Suppressor macrophage treated with lipopolysaccharide for 4 hours (primary cell): ENCODE results near the gene SLC6A19.

ENCODE experiments used
- DNase-seq: peaks from one replicate; pipeline ENCODE4 v3.0.0-alpha.2; 2020

SLC6A19 gene

DNA sequence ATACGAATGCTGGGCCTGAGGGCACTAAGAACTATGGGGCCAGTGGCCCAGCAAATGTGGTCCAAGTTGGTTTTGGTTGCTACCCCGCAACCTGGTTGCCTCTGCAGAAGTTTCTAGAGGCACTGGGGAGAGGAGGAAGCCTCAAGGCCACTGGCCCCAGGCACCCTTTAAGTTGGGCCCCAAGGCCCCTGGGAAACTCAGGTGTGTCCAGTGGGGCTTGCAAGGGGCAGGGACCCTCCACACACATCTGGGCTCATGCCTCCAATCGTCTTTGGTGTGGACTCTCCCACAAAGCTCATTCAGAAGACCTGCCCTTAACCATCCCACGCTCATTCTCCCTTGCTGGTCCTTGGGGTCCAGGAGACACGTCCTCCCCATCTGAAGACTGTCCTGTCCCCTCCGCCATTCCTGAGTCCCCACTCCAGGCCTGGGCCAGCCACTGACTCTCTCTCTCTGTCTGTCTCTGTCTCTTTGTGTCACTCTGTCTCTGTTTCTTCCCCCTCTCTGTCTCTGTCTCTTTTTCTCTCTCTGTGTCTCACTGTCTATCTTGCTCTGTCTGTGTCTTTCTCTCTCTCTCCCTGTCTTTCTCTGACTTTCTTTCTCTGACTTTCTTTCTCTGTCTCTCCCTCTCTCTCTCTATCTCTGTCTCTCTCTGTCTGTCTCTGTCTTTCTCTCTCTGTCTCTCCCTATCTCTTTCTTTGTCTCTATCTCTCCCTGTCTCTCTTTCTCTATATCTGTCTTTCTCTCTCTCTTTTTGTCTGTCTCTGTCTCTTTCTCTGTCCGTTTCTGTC lies 3.3 kb upstream of the SLC6A19 start:
- no peak for DNase-seq

DNA sequence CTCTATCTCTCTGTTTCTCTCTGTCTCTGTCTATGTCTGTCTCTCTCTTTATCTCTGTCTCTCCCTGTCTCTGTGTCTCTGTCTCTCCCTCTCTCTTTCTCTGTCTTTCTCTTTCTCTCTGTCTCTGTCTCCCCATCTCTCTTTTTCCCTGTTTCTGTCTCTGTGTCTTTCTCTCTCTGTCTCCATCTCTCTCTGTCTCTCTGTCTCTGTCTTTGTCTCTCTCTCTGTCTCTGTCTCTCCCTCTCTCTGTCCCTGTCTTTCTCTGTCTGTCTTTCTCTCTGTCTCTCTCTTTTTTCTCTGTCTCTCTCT lies 2.1 kb upstream of the SLC6A19 start:
- no peak for DNase-seq

DNA sequence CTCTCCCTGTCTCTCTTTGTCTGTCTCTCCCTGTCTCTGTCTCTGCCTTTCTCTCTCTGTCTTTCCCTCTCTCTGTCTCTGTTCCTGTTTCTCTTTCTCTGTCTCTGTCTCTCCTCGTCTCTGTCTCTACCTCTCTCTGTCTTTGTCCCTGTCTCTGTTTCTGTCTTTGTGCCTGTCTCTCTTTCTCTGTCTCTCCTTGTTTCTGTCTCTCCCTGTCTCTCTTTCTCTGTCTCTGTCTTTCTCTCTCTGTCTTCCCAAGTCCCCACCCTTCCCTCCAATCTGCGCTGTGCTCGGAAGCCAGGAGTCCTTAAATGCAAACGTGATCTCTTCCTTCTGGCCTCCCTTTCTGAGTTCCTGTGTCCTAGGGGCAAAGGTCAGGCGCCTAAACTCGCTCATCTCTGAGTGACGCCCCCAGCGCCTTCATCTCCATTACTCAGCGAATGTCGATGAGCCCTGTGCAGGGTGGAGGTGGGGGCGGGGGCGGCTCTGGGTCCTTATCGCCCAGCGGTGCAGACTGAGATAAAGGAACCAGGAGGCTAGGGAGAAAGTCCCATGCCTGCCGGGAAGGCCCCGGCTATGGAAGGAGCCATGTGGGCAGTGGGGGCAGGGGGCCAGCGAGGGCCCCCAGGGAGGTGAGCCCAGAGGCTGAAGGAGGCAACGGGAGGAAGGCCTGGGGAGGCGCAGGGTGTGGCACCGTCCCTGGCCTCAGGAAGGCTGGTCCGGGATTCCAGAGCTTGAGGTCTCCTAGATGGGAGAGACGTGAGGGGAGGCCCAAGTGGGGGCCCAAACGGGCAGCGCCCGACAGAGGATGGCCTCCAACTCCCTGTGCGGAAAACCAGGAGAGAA lies 1.5 kb upstream of the SLC6A19 start:
- no peak for DNase-seq

DNA sequence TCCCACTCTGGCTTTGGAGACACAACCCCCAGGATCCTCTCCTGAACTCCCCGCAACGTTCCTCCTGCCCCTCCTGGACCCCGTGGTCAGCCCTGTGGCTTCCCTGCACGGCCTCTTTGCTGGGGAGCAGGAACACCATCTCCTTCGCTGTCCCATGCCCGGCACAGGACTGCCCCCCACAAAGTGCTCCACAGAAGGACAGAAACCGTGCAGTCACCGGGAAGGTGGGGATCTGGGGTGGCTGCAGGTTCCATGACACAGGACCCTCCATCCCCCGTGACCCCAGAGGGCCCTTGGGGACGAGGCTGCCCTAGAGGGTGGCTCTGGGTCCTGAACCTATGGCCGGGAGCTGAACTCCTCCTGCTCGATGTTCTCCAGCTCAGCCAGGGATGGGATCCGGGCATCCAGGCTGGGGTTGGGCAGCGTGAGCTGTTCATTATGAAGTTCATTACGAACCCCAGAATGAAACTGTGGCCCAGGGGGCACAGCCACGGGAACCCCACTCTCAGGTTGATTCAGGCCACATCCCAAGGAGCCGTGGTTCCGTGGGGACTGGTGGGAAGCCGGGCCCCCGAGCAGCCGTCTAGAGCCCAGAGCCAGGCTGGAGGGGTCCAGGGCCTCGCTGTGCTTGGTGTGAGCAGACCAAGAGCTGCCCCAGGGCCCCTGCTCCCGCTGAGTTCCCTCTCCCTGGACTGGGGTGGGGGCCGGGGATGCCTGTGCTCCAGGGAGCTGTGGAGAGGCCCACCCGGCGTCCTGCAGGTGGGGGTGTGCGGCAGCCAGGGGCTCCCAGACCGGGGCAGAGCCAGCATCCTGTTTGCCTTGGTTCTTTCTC lies 684 bp upstream of the SLC6A19 start:
- no peak for DNase-seq

DNA sequence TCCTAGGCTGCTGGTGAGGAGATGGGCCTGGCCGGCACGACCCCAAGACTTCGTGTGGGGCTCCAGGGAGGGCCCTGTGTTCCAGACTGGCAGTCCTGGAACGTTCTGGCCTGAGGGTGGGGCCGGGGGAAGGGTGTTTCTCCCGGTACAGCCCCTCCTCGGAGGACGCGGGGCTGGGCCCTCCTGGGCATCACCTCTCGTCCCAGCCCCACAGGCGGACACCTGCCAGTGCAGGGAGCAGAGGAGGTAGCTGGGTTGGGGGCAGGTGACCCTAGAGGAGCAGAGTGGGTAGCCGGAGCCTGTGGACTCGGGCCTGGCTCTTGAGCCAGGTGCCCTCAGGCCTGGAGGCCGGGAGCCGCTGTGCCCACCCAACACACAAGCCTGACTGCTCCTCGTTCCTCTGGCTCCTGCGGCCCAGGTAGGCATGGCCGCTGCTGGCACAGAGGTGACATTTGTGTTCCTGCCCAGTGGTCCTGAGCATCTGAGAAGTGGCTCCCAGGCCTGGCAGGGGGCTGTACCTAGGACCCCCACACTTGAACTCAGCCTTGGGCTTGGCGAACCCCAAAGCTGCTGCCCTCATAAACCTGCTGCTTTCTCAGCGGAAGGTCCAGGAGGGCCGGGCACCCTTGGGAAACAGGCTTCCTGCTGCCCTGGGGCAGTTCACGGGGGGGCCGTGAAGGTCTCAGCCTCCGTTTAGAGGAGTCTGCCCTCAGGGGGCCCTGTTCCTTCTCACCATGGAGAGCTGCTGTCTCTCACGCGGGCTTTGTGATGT lies 817 bp downstream of the SLC6A19 start:
- no peak for DNase-seq

DNA sequence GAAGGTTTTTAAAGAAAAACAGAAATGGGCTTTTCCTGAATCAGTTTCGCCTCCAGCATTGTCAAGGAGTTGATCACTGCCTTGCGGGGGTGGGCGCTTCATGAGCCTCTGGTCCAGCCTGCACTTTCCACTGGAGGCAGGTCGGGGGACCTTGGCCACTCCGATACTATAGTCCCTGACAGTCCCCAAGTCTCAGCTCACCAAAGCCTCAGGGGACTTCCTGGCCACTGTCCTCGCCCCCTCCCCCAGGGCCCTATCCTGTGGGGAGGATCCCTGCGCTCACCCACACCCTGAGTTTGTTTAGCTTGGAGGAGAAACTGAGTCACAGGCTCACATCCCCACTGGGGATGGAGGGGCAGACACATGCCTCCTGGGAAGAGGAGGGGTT lies 1.4 kb downstream of the SLC6A19 start:
- DNase-seq, result no peak

DNA sequence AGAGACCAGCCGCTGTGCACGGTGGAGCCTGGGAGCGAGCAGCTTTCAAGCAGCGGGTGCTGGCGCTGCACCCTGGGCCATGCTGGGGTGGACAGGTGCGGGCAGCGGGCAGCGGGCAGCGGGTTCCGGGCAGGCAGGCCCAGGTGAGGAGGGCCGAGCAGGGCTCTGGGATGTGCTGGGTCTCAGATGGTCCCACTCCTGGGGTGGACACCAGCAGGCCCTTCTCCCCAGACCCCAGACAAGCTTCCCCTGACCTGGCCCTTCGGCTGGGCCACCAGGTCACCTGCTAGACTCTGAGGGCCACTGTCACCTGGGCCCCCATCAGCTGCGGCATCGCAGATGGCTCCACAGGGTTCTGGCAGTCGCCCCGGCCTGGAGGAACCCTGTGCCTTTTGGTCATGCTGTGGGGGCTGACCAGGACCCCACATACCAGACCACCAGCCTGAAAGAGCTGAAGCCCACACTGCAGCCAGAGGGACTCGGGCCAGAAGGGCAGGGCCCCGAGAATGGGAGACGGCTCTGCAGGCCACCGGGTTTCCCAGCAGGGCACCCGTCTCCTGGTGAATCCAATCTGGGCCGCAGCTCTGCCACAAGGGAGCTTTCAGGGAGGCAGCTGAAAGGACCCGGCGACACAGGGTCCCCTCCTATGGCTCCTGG lies 2.0 kb downstream of the SLC6A19 start:
- no peak for DNase-seq

DNA sequence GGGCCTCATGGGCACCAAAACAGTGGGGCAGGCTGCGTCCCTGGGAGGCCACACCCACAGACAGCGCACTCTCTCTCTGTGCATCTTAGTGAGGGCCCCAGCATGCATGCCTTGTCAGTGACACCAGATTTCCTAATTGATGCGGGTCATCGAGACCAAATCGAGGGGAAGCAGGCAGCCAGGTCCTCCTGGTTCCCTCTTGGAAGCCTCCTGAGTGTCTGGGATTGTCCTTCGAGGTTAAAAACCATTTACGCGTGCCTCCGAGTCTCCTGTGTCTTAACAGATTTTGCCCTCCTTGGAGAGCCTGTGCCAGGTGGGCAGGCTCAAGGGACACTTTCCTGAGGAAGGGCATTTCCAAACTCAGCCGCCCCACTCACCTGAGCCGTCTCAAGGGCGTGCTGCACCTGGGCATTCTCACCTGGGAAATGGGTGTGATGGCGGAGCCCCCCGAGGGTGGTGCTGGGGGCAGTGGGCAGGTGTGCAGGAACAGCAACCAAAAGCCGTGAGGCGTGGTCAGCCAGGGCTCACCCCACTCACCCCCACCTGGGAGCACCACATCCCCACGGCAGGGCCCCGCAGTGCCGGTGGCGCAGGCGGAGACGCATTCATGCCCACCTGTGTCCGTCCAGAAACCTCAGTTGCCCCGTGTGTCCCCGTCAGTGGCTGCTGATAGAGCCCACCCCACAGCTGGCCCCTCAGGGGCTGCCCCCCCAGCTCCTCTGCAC lies 2.7 kb downstream of the SLC6A19 start:
- DNase-seq, result no peak

DNA sequence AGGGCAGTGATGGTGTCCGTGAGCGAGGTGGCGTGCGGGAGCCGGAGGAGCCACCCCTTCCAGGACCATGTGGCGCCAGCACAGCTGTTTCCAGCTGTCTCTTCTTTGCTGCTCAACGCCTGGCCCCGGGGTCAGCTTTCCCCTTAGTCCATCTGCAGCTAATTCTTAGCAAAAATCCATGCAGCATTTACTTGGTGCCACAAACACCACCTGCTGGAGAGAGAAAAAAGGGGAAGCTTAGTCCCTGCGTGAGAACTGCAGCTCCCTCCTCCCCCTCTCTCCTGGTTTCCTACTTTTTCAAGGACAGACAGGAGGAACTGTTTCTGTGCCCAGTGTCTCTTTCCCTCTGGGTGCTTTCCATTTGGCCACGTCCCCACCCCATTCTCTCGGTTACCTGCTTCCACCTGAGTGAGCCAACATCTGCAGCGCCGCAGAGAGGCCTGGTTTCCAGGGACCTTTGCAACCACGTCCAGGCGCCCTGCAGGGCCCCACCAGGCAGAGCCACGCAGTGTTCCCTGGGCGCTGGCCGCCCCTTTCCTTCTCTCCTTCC lies 3.4 kb downstream of the SLC6A19 start:
- no peak for DNase-seq

DNA sequence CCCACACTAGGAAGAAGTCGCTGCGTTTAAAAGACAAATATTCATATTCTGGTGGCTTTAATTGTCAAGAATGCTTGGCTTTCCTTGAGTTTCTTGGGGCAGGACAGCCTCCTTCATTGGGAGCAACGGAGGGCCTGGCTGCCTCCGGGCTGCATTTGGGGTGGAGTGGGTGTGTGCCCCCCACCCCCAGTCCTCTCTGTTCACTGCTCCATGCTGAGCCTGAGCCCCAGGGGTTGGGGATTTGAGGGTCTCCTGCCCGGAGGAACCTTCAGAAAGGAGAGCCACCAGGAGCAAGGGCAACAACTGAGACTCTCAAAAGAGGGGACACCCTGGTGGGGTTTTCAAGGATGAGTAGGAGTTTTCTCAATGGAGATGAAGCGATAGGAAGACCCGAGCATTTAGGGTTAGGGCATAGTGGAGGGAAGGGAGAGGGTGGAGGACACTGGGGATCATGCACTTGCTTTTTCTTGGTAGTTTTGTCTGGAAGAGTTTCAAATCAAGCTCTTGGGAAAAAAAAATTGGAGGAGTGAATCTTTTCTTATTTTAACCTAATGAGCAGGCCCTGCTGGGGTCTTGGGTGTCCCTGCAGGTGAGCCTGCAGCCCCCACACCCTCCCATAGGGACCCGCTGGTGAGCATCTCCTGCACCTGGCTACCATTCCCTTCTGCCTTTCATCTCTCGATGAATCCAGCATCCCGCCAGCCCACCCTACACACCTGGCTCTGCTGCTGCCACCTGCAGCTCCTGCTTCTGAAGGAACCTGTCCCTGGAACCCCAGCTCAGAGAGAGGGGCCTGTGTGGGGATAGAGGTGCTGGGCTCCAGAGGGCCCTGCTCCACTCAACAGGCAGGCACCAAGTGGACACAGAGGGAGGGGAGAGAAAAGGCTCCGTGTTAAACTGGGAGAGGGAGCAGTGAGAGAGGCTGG lies 4.1 kb downstream of the SLC6A19 start:
- no peak for DNase-seq

DNA sequence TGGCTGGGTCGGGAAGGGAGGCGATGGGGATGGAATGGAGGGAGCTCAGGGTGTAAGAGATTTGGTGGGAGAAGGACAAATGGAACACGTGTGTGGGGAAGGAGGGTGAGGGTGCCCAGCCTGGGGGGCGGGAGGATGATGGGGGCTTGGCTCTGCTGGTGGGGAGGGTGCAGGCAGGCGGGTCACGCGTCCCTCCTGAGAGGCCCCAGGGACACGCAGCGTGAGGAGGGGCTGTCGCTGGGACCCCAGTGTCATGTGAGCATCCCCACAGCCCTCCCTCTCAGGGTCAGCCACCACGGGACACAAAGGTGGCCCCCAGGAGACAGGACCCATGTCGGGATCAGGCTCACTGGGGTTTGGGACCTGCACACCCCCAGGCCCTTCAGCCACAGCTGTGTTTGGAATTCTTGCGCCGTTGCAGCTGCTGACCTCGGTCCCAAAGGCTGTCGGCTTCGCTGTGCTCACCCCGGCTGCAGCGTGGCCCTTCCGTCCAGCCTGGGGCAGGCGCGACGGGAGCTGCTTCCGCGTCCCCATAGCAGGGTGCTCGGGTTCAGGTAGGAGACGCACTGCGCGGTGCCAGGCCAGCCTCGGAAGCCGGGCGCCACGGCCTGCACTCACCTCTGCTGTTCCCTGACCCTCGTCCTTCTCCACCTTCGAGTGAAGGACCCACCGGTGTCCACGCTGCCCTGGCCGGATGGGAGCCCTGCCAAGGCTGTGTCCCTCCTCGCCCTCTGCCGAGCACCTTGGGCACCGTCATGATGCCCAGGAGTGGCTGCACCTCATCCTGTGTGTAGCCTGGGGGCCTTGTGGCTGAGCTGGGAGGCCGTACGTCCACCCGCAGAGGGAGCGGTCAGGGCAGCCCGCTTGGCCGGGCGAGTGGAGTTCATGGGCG lies 5.4 kb downstream of the SLC6A19 start:
- DNase-seq, result no peak

DNA sequence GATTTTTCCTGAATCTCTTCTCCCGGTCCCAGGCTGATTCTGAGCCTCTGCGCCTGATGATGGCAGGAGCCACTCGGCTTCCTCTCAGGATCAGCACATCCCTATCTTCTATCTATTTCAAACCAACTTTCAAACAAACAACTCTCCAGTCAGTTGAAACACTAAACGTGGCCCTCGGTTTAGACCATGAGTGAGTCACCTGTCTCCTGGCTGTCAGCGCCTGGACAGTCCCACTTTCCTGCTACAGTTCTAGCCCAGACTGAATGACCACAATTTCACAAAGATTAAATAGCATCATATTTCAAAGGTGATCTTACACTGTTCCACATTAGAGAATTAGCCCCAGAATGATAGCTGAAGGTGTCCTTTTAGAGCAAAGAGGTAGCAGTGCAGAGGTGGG lies 6.2 kb downstream of the SLC6A19 start:
- DNase-seq, result no peak

DNA sequence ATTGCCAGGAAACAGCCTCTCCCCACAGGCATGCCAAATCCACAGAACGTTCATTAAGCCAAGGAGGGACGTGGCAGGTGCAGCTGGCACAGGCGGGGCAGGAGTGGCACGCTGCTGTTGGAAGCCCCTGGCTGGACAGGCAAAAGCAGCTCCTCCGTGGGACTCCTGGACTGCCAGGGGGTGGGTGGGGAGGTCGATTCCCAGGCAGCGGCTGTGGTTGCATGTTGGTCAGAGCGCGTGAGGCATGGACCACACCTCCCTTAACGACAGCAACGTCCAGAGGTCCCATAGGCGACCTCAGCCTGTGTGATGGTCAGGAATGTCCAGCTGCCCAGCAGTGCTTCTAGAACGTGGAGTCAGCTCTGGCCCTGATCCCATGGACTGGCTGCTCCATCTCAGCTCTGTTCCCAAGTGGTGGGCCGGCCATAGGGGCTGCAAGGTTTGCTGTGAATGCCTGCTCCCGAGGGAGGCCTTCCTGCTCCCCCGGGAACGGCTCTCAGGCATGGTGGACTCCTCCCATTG lies 6.9 kb downstream of the SLC6A19 start:
- DNase-seq, result no peak

DNA sequence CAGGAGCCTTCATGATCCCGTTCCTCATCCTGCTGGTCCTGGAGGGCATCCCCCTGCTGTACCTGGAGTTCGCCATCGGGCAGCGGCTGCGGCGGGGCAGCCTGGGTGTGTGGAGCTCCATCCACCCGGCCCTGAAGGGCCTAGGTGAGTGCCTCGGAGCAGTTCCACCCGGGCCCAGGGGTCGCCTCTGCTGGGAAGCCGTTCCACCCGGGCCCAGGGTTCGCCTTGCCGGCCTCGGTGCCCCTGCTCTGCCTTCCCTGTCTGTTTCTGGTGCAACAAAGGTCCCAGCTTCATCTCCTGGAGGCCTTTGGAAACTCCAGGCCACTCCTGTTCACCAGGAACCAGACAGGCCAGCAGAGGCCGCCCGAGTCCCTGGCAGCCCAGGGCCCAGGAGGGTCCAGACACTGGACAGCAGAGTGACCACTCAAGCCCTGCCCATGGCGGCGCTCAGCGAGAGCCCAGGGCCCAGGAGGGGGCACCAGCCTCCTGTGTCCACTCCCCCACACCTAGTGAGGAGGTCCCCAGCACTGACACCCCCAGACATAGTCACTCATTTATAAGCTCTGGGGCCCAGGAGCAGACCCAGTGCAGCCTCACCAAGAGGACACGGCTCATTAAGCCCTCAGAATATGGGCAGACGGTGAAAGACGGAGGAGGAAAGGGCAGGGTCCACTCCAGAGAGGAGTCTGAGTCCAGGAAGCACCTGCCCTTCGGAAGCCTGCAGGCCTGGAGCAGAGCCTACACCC lies 7.5 kb downstream of the SLC6A19 start:
- DNase-seq, result no peak

DNA sequence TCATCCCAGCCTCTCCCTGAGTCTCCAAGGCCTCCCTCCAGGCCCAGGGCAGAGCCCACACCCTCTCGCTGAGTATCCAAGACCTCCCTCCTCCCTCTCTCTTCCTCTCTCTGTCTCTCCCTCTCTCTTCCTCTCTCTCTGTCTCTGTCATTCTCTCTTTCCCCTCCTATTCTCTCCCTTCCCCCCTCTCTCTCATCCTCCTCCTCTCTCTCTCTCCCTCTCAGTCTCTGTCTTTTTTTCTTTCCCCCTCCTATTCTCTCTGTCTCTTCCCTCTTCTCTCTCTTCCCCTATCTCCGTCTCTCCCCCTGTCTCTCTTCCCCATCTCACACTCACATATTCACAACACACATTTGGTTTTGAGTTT lies 8.1 kb downstream of the SLC6A19 start:
- no peak for DNase-seq

DNA sequence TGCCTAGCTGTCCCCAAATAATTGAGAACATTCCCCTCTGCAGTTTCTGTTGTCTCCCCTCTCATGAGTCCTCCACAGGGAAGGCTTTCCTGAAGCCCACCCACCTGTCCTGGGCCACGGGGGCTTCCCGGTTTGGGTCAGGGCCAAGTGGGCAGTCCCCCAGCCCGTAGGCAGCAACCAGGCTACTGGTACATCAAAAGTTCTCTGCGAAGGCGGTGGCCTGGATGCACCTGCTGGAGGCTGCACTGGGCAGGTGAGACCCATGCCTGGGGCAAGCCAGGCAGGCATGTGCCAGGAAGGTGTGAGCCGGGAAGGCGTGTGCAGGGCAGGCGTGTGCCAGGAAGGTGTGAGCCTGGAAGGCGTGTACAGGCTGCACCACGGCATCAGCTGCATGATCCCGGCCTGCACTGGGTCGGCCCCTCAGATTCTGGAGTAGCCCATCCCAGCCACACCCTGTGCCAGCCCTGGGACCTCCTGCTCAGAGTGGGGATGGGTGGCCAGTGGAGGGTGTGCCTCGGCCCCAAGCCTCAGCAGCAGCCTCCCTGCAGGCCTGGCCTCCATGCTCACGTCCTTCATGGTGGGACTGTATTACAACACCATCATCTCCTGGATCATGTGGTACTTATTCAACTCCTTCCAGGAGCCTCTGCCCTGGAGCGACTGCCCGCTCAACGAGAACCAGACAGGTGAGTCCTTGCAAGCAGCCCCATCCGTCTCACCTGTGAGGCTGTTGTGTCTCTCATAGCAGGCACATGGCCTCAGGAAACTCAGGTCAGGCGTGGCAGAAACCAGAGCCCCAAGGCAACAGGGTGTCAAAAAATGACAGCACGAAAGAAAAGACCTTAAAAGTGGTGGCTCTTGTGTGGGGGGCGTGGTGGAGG lies 8.7 kb downstream of the SLC6A19 start:
- no peak for DNase-seq

DNA sequence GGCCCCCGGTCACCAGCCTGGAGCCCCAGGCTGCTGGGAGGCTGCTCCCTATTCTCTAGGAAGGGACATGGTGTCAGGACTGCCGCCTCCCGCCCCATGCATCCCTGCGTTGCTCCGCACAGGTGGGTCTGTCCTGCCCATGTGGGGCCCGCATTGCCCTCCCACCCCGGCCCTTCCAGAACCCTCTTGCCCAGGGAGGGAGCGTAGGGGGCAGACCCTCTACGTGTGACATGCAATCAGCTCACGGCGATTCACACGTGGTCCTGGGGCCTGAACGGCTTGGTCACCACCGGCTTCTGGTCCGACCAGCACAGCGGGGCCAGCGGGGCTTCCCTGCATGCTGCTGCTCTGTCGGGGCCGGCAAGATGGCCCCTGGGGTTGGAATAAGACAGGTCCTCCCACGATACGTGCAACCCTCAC lies 9.4 kb downstream of the SLC6A19 start:
- DNase-seq, result no peak
